HG03039 (cell line): ENCODE data around the gene KRT31.
"Not testable (repeated sequence)": the region's sequence is repeated elsewhere in the genome, so short reads cannot be mapped to it uniquely, and the experiment has no call there.

Experiments
- ATAC-seq: cut with Tn5 transposase; IDR thresholded peaks from one replicate; pipeline ENCODE4 v1.9.1; 2021; ENCODE audit warnings: mild to moderate bottlenecking, moderate library complexity; ENCODE audit not compliant: unreplicated experiment

KRT31 gene

GRCh38 chr17:41392278-41392677 is 5.1 kb downstream of the KRT31 start:
- no peak for ATAC-seq

- no peak for ATAC-seq
Observed at GRCh38 chr17:41391535-41391934, 5.9 kb downstream of the KRT31 start.

GRCh38 chr17:41390411-41390938 is 6.9 kb downstream of the KRT31 start:
- no peak for ATAC-seq

GRCh38 chr17:41387670-41388069 is 9.7 kb downstream of the KRT31 start:
- ATAC-seq = no peak

GRCh38 chr17:41386227-41386626 is 11.2 kb downstream of the KRT31 start:
- no peak for ATAC-seq

GRCh38 chr17:41383690-41384089 is 13.7 kb downstream of the KRT31 start:
- ATAC-seq = no peak

- no peak for ATAC-seq
Observed at GRCh38 chr17:41382394-41382793, 15.0 kb downstream of the KRT31 start.

- not testable (repeated sequence) for ATAC-seq
Observed at GRCh38 chr17:41381943-41382342, 15.5 kb downstream of the KRT31 start, which contains the start of gene KRT34. KRT34 (minus strand) TSS chr17:41382306; CDS start chr17:41382246, 60 bp downstream.

- not testable (repeated sequence) for ATAC-seq
Observed at GRCh38 chr17:41380091-41380490, 17.3 kb downstream of the KRT31 start.

- ATAC-seq = no peak
Observed at GRCh38 chr17:41377546-41377945, 19.9 kb downstream of the KRT31 start.

GRCh38 chr17:41369713-41370112 is 27.7 kb downstream of the KRT31 start, which contains the start of gene KRT33B:
KRT33B (minus strand) TSS chr17:41369813; CDS start chr17:41369750, 63 bp downstream.
- ATAC-seq = no peak

GRCh38 chr17:41369023-41369422 is 28.4 kb downstream of the KRT31 start:
- no peak for ATAC-seq

GRCh38 chr17:41367426-41368075 is 29.9 kb downstream of the KRT31 start:
- ATAC-seq = no peak

GRCh38 chr17:41366070-41366469 is 31.3 kb downstream of the KRT31 start:
- ATAC-seq = no peak

- no peak for ATAC-seq
Observed at GRCh38 chr17:41363881-41364280, 33.5 kb downstream of the KRT31 start.

- ATAC-seq = no peak
Observed at GRCh38 chr17:41360296-41360995, 37.0 kb downstream of the KRT31 start.

GRCh38 chr17:41354536-41354935 is 42.9 kb downstream of the KRT31 start:
- no peak for ATAC-seq

GRCh38 chr17:41352597-41353366 is 44.6 kb downstream of the KRT31 start:
- no peak for ATAC-seq

- no peak for ATAC-seq
Observed at GRCh38 chr17:41351177-41351576, 46.2 kb downstream of the KRT31 start.

- ATAC-seq = not testable (repeated sequence)
Observed at GRCh38 chr17:41350381-41350878, 47.0 kb downstream of the KRT31 start, which contains the start of gene KRT33A. KRT33A (minus strand) TSS chr17:41350828; CDS start chr17:41350767, 61 bp downstream.
